Hepatocyte (in vitro differentiated cells): ENCODE results near the gene AMDHD2. TPM values are rescaled to one million over a fixed set of nuclear protein-coding genes. Genes with fewer than 3 reads are reported as not detected.

Experiments used
- DNase-seq: peaks from one replicate; pipeline ENCODE4 v3.0.0-alpha.2; 2016; ENCODE audit warnings: low spot score
- H2AFZ ChIP-seq: fragments of 200-600 bp; sonication (generic); 2 replicates; pipeline ENCODE4 v1.6.0; 2016; ENCODE audit warnings: antibody characterized with exemption, mild to moderate bottlenecking
- H3K27ac ChIP-seq: fragments of 200-600 bp; sonication (generic); 2 replicates; pipeline ENCODE4 v1.5.1; 2016; ENCODE audit warnings: mild to moderate bottlenecking
- H3K27me3 ChIP-seq: fragments of 200-600 bp; sonication (generic); 2 replicates; pipeline ENCODE4 v1.6.1; 2016
- H3K36me3 ChIP-seq: fragments of 200-600 bp; sonication (generic); replicated peaks from 2 replicates; pipeline ENCODE4 v1.5.1; 2016; ENCODE audit warnings: low read depth; ENCODE audit not compliant: insufficient read depth
- H3K4me1 ChIP-seq: fragments of 200-600 bp; sonication (generic); 2 replicates; pipeline ENCODE4 v1.5.1; 2016; ENCODE audit warnings: mild to moderate bottlenecking, moderate library complexity; ENCODE audit not compliant: insufficient read depth
- H3K4me2 ChIP-seq: fragments of 200-600 bp; sonication (generic); 2 replicates; pipeline ENCODE4 v1.6.0; 2016
- H3K4me3 ChIP-seq: fragments of 200-600 bp; sonication (generic); 2 replicates; pipeline ENCODE4 v1.5.1; 2016; ENCODE audit warnings: mild to moderate bottlenecking
- H3K79me2 ChIP-seq: fragments of 200-600 bp; sonication (generic); 2 replicates; pipeline ENCODE4 v1.6.0; 2017; ENCODE audit warnings: mild to moderate bottlenecking
- H3K9me2 ChIP-seq: fragments of 200-600 bp; sonication (generic); replicated peaks from 2 replicates; pipeline ENCODE4 v1.6.0; 2017; ENCODE audit warnings: mild to moderate bottlenecking; ENCODE audit not compliant: insufficient read depth
- H3K9me3 ChIP-seq: fragments of 200-600 bp; sonication (generic); 2 replicates; pipeline ENCODE4 v1.5.1; 2016; ENCODE audit warnings: low read depth, mild to moderate bottlenecking
- H4K20me1 ChIP-seq: fragments of 200-600 bp; sonication (generic); 2 replicates; pipeline ENCODE4 v1.6.0; 2016; ENCODE audit warnings: mild to moderate bottlenecking; ENCODE audit not compliant: insufficient read depth, poor library complexity, severe bottlenecking
- EZH2 ChIP-seq: fragments of 200-600 bp; sonication (generic); IDR thresholded peaks from 2 replicates; pipeline ENCODE4 v1.6.1; 2016; ENCODE audit warnings: antibody characterized with exemption, mild to moderate bottlenecking, borderline replicate concordance
- EZH2phosphoT487 ChIP-seq: fragments of 200-600 bp; sonication (generic); IDR thresholded peaks from one replicate; pipeline ENCODE4 v1.6.1; 2018; ENCODE audit warnings: antibody characterized with exemption, mild to moderate bottlenecking, low read depth, moderate library complexity; ENCODE audit not compliant: unreplicated experiment, severe bottlenecking
- WGBS: methylation state at CpG from one replicate; pipeline ENCODE4 v1.1.6; 2016; ENCODE audit warnings: low lambda C conversion rate; ENCODE audit errors: missing lambda C conversion rate; 5-methylcytosine and 5-hydroxymethylcytosine counted together
- polyA plus RNA-seq: library from polyadenylated mRNA; unstranded; fragments of >200 nt; fragmentation: Nextera tagmentation; extraction: Ambion mirVana; gene quantifications from 2 replicates; pipeline ENCODE4 v1.2.1, GENCODE V29; 2016
- total RNA-seq: library from RNA; depleted of rRNA; stranded (reverse); fragments of >200 nt; gene quantifications from 2 replicates; pipeline ENCODE4 v1.2.3, GENCODE V29; 2014
- TF ChIP-seq, protein P1 (sequence below): fragments of 200-600 bp; sonication (generic); IDR thresholded peaks from 2 replicates; pipeline ENCODE4 v1.5.1; 2016; ENCODE audit warnings: antibody characterized with exemption, mild to moderate bottlenecking; ENCODE audit not compliant: poor library complexity

Gene AMDHD2
- total and polyA plus RNA-seq, 2 experiments from 2014 or later, result 43.6 to 70.8 TPM

DNA sequence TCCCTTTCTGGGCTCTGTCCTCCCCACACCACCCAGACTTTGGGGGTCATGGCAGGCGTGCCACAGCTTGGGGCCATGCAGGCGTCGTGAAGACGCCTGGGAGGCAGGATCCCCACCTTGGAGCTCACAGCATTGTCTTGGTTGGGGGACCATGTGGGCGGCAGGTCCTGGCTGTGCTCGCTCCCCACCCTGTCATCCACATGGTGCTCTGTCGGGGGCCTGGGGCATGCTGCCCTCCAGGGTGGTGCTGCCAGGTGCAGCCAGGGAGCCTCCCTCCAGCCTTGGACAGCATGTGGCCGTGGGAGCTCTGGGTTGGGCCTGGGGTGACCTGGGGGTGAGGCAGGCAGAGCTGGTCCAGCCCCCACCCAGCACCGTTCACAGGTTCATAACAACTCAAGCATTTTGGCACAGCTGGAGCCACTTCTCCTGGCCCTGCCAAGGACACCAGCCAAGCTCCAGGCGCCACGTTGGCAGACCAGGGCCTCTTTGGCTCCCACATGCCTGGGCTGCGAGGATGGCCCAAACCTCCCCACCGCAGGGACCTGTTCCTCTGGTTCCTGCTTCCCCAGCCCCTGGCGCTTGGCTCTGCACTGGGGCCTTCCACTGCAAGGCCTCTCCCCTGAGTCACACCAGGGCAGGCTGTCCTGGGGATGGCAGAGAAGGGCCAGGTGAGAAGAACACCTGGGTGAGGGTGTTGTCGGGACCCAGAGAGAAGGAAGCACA, 21.5 kb upstream of the AMDHD2 start:
- TF ChIP-seq EZH2phosphoT487, result no peak
- no peak overlapping the region for H3K27ac ChIP-seq
- H3K9me3 ChIP-seq, result no peaks in the 10 kb centered on the region
- peaks cover 8% of the 10 kb centered on the region for H3K79me2 ChIP-seq
- H3K4me1 ChIP-seq, result peaks cover 13% of the 10 kb centered on the region
- no peak for DNase-seq
- no peak overlapping the region for H3K4me2 ChIP-seq
- no peak overlapping the region for H3K4me3 ChIP-seq
- no peaks in the 10 kb centered on the region for H4K20me1 ChIP-seq
- H2AFZ ChIP-seq, result no peak overlapping the region
- no peaks in the 10 kb centered on the region for H3K36me3 ChIP-seq
- 94% methylated on average over 15 of the region's 15 CpGs for WGBS
- H3K27me3 ChIP-seq, result no peaks in the 10 kb centered on the region
- H3K9me2 ChIP-seq, result no peaks in the 10 kb centered on the region

DNA sequence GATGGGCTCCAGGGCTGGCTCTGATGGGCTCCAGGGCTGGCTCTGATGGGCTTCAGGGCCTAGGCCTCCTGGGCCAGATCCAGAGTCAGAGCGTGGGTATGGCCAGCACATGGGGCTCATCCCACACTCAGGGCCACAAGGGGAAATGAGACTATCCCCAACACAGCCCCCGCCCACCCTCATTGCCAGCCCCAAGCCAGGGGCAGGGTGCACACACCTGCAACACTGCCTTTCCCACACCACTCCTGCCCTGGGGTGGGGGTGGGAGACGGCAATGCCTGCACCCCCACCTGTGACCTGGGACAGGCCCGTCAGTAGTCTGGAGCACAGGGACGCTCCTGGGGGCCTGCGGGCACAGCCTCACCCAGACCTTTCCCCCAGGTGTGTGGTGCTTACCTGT, 20.7 kb upstream of the AMDHD2 start:
- WGBS, result 86% methylated on average over 5 of the region's 6 CpGs
- no peak overlapping the region for H3K4me2 ChIP-seq
- no peaks in the 10 kb centered on the region for H3K9me2 ChIP-seq
- H3K27ac ChIP-seq, result no peak overlapping the region
- no peaks in the 10 kb centered on the region for H3K36me3 ChIP-seq
- H3K9me3 ChIP-seq, result no peaks in the 10 kb centered on the region
- no peaks in the 10 kb centered on the region for H3K27me3 ChIP-seq
- no peak for TF ChIP-seq EZH2phosphoT487
- no peak for TF ChIP-seq EZH2
- TF ChIP-seq, protein P1, sequence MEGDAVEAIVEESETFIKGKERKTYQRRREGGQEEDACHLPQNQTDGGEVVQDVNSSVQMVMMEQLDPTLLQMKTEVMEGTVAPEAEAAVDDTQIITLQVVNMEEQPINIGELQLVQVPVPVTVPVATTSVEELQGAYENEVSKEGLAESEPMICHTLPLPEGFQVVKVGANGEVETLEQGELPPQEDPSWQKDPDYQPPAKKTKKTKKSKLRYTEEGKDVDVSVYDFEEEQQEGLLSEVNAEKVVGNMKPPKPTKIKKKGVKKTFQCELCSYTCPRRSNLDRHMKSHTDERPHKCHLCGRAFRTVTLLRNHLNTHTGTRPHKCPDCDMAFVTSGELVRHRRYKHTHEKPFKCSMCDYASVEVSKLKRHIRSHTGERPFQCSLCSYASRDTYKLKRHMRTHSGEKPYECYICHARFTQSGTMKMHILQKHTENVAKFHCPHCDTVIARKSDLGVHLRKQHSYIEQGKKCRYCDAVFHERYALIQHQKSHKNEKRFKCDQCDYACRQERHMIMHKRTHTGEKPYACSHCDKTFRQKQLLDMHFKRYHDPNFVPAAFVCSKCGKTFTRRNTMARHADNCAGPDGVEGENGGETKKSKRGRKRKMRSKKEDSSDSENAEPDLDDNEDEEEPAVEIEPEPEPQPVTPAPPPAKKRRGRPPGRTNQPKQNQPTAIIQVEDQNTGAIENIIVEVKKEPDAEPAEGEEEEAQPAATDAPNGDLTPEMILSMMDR, result no peak
- no peak for DNase-seq
- peaks cover 13% of the 10 kb centered on the region for H3K4me1 ChIP-seq
- peaks cover 2% of the 10 kb centered on the region for H3K79me2 ChIP-seq
- H3K4me3 ChIP-seq, result no peak overlapping the region
- no peak overlapping the region for H2AFZ ChIP-seq
- H4K20me1 ChIP-seq, result no peaks in the 10 kb centered on the region

DNA sequence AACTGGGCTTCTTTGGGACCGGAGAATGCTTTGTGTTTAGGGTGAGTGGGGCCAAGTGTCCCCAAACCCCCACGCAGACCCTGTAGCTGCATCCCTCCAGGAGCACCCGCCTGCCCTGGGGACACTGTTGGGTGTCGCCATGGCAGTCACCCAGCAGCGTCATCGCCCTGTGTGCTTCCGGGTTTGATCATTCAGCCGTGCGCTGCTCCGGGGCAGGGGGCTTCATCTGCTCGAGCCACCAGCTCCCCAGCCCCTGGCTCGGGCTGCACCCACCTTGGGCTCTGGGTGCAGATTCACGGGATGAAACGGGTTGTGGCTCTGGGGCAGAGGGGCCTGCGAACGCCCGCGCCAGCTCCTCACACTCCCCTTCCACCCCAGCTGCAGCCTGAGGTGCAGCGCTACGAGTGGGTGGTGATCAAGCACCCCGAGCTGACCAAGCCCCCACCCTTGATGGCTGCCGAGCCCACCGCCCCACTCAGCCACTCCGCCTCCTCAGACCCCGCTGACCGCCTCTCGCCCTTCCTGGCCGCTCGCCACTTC, 20.2 kb upstream of the AMDHD2 start:
- no peak overlapping the region for H3K27ac ChIP-seq
- no peaks in the 10 kb centered on the region for H3K9me3 ChIP-seq
- peaks cover 13% of the 10 kb centered on the region for H3K4me1 ChIP-seq
- H3K27me3 ChIP-seq, result no peaks in the 10 kb centered on the region
- no peak for DNase-seq
- no peaks in the 10 kb centered on the region for H3K36me3 ChIP-seq
- no peak overlapping the region for H3K4me3 ChIP-seq
- no peak overlapping the region for H2AFZ ChIP-seq
- WGBS, result 96% methylated on average over 16 of the region's 29 CpGs
- H3K79me2 ChIP-seq, result no peaks in the 10 kb centered on the region
- no peaks in the 10 kb centered on the region for H3K9me2 ChIP-seq
- H4K20me1 ChIP-seq, result no peaks in the 10 kb centered on the region
- H3K4me2 ChIP-seq, result no peak overlapping the region
- TF ChIP-seq EZH2 (no peak), EZH2phosphoT487 (no peak)
- TF ChIP-seq, protein P1, result no peak

DNA sequence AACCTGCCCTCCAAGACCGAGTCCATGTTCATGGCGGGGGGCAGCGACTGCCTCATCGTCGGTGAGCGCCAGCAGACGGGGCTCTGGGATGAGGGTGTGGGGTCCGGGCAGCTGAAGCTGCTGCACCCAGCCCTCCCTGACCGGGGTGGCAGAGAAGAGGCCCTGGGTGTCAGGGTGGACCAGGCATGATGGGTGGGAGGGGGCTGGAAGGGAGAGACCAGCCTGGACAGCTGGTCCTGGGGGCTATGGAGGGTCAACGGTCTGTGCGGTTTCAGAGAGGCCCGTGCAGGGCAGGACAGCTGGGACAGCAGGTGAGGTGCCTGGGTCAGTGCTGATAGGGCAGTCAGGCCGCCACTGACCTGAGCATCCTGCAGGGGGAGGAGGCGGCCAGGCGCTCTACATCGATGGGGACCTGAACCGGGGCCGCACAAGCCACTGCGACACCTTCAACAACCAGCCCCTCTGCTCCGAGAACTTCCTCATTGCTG, 19.7 kb upstream of the AMDHD2 start:
- Histone ChIP-seq H3K79me2 (no peaks in the 10 kb centered on the region), H4K20me1 (no peaks in the 10 kb centered on the region), H3K27ac (no peak overlapping the region), H3K4me2 (no peak overlapping the region), H3K27me3 (no peaks in the 10 kb centered on the region), H3K9me2 (no peaks in the 10 kb centered on the region), H2AFZ (no peak overlapping the region), H3K4me3 (no peak overlapping the region), H3K9me3 (no peaks in the 10 kb centered on the region), H3K36me3 (no peaks in the 10 kb centered on the region), H3K4me1 (peaks cover 13% of the 10 kb centered on the region)
- 90% methylated on average over 11 of the region's 20 CpGs for WGBS
- DNase-seq, result no peak
- TF ChIP-seq, protein P1, result no peak
- TF ChIP-seq EZH2 (no peak), EZH2phosphoT487 (no peak)
